Liver (tissue), 9 donors: Measurements from ENCODE around the gene HADHA. TPM values are rescaled to one million over a fixed set of nuclear protein-coding genes. Genes with fewer than 3 reads are reported as not detected.
"Not testable (repeated sequence)": the region's sequence is repeated elsewhere in the genome, so short reads cannot be mapped to it uniquely, and the experiment has no call there.

Source experiments
- DNase-seq: peaks from one replicate; pipeline ENCODE4 v3.0.0-alpha.2; 2017; ENCODE audit warnings: low spot score
- H3K27ac ChIP-seq, 2 donors: one replicate each; pipeline ENCODE4 v1.7.0; 2013; ENCODE audit warnings: inconsistent platforms in 2 of 2, low read length in 2 of 2, control low read depth in 1 of 2, low read depth in 1 of 2, mild to moderate bottlenecking in 1 of 2
- H3K27me3 ChIP-seq, 4 donors: one replicate each; pipeline versions ENCODE4 v1.6.1 to v1.7.0; 2013; ENCODE audit warnings: low read length in 3 of 4, inconsistent platforms in 1 of 4, mild to moderate bottlenecking in 1 of 4, moderate library complexity in 1 of 4; ENCODE audit not compliant: control insufficient read depth in 4 of 4, insufficient read depth in 4 of 4
- H3K36me3 ChIP-seq, 4 donors: one replicate each; pipeline versions ENCODE4 v1.6.1 to v1.7.0; 2013; ENCODE audit warnings: low read length in 3 of 4, mild to moderate bottlenecking in 3 of 4, low read depth in 1 of 4, moderate library complexity in 1 of 4; ENCODE audit not compliant: control insufficient read depth in 4 of 4, insufficient read depth in 3 of 4
- H3K4me1 ChIP-seq, 4 donors: one replicate each; pipeline versions ENCODE4 v1.6.1 to v1.7.0; 2013; ENCODE audit warnings: low read length in 3 of 4, mild to moderate bottlenecking in 3 of 4, moderate library complexity in 1 of 4; ENCODE audit not compliant: control insufficient read depth in 4 of 4, insufficient read depth in 4 of 4
- H3K4me3 ChIP-seq, 3 donors: one replicate each; pipeline versions ENCODE4 v1.6.1 to v1.7.0; 2013; ENCODE audit warnings: low read length in 3 of 3, control low read depth in 1 of 3, low read depth in 1 of 3, mild to moderate bottlenecking in 1 of 3
- H3K9ac ChIP-seq, 2 donors: one replicate each; pipeline ENCODE4 v1.7.0; 2013; ENCODE audit warnings: low read length in 2 of 2, mild to moderate bottlenecking in 2 of 2, moderate library complexity in 2 of 2, control low read depth in 1 of 2, low read depth in 1 of 2
- H3K9me3 ChIP-seq, 4 donors: one replicate each; pipeline versions ENCODE4 v1.6.1 to v1.7.0; 2013; ENCODE audit warnings: low read length in 3 of 4; ENCODE audit not compliant: control insufficient read depth in 4 of 4
- EGR1 ChIP-seq, 2 donors: IDR thresholded peaks; 2 replicates each; pipeline ENCODE4 v1.6.1; 2016 to 2018; ENCODE audit warnings: antibody characterized with exemption in 2 of 2, low read depth in 2 of 2
- FOXA1 ChIP-seq: IDR thresholded peaks from 2 replicates; pipeline ENCODE4 v1.6.1; 2016; ENCODE audit warnings: antibody characterized with exemption
- FOXA2 ChIP-seq: IDR thresholded peaks from 2 replicates; pipeline ENCODE4 v1.6.1; 2016; ENCODE audit warnings: antibody characterized with exemption
- GABPA ChIP-seq, 2 donors: IDR thresholded peaks in 1 of 2; conservative IDR thresholded peaks in 1 of 2; 2 replicates each; pipeline ENCODE4 v1.6.1; 2016; ENCODE audit warnings: antibody characterized with exemption in 2 of 2, mild to moderate bottlenecking in 1 of 2, moderate library complexity in 1 of 2
- HNF4A ChIP-seq, 2 donors: conservative IDR thresholded peaks; 2 replicates each; pipeline ENCODE4 v1.6.1; 2016; ENCODE audit warnings: antibody characterized with exemption in 2 of 2, mild to moderate bottlenecking in 2 of 2
- HNF4G ChIP-seq: IDR thresholded peaks from 2 replicates; pipeline ENCODE4 v1.6.1; 2016; ENCODE audit warnings: antibody characterized with exemption
- JUND ChIP-seq, 2 donors: IDR thresholded peaks; 2 replicates each; pipeline ENCODE4 v1.6.1; 2016; ENCODE audit warnings: antibody characterized with exemption in 2 of 2
- NR2F2 ChIP-seq: IDR thresholded peaks from 2 replicates; pipeline ENCODE4 v1.6.1; 2016; ENCODE audit warnings: antibody characterized with exemption
- RAD21 ChIP-seq, 2 donors: IDR thresholded peaks; 2 replicates each; pipeline ENCODE4 v1.6.1; 2016; ENCODE audit warnings: antibody characterized with exemption in 2 of 2, mild to moderate bottlenecking in 2 of 2
- RXRA ChIP-seq, 2 donors: IDR thresholded peaks; 2 replicates each; pipeline ENCODE4 v1.6.1; 2017 to 2018; ENCODE audit warnings: antibody characterized with exemption in 2 of 2, mild to moderate bottlenecking in 1 of 2
- SP1 ChIP-seq: IDR thresholded peaks from 2 replicates; pipeline ENCODE4 v1.6.1; 2018; ENCODE audit warnings: antibody characterized with exemption, mild to moderate bottlenecking
- YY1 ChIP-seq: IDR thresholded peaks from 2 replicates; pipeline ENCODE4 v1.6.1; 2016; ENCODE audit warnings: antibody characterized with exemption, mild to moderate bottlenecking
- WGBS: extraction: QIAGEN DNeasy Blood & Tissue Kit; methylation state at CpG from one replicate; pipeline ENCODE4 v1.1.7; 2013; 5-methylcytosine and 5-hydroxymethylcytosine counted together
- polyA plus RNA-seq, 2 donors: library from polyadenylated mRNA; stranded (reverse) in 1 of 2; unstranded in 1 of 2; fragments of 200-250 nt in 1 of 2; fragments of >200 nt in 1 of 2; fragmentation: Nextera tagmentation in 1 of 2; extraction: Ambion mirVana in 1 of 2; gene quantifications; one replicate each; pipeline versions ENCODE4 v1.2.1 to v1.2.3, GENCODE V29; 2013 to 2015
- total RNA-seq, 2 donors: library from RNA; depleted of rRNA; stranded (reverse); fragments of >200 nt; gene quantifications; one replicate each; pipeline ENCODE4 v1.2.3, GENCODE V29; 2014
- TF ChIP-seq, protein P1 (sequence below): IDR thresholded peaks from 2 replicates; pipeline ENCODE4 v1.6.1; 2016; ENCODE audit warnings: antibody characterized with exemption
- TF ChIP-seq, protein P2 (sequence below): IDR thresholded peaks from 2 replicates; pipeline ENCODE4 v1.6.1; 2016; ENCODE audit warnings: antibody characterized with exemption, mild to moderate bottlenecking
- TF ChIP-seq, protein P3 (sequence below): fragments of 150-350 bp; IDR thresholded peaks from 2 replicates; pipeline ENCODE4 v1.5.1; 2017; ENCODE audit warnings: improper control_type of control experiment, low read depth, low read length; ENCODE audit not compliant: missing input control
- TF ChIP-seq, protein P4 (sequence below): IDR thresholded peaks from 2 replicates; pipeline ENCODE4 v1.6.1; 2016; ENCODE audit warnings: antibody characterized with exemption
- donor health status: healthy.
- donor health status: healthy.
- donor health status: healthy.
- donor health status: healthy.
- donor health status: healthy.

HADHA gene
- total and polyA plus RNA-seq, 4 donors: 101 to 276 (median 159) TPM

DNA sequence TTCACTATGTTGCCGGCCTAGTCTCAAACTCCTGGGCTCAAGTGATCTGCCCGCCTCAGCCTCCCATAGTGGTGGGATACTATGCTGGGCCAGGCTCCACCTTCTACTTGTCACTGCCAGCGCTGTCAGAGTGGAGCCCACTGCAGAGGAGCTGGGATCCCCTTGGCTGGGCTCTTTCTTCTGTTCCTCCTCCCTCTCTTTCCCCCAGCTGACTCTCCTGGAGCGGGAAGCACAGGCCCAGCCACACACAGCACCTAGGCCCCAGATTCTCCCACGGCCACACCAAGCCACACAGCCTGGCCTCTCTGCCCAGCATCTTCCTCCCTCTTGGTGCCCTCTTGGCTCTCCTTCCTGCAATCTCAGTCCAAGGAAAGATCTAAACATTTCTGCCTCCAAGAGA is 75.2 kb downstream of the HADHA start:
- peaks cover 0 to 8% (median 5%) of the 10 kb centered on the region in 4 donors for H3K4me1 ChIP-seq
- H3K27me3 ChIP-seq: peaks cover 0 to under 1% (median 0%) of the 10 kb centered on the region in 4 donors
- TF ChIP-seq FOXA1: no peak
- no peak for TF ChIP-seq YY1
- no peak for TF ChIP-seq RAD21 (IDR thresholded peaks at IDR 0.05)
- no peak overlapping the region for H3K4me3 ChIP-seq
- no peak overlapping the region for H3K9ac ChIP-seq
- 97% methylated on average over 5 of the region's 5 CpGs for WGBS
- no peak for DNase-seq
- H3K36me3 ChIP-seq: no peaks in the 10 kb centered on the region
- no peak overlapping the region for H3K27ac ChIP-seq
- no peaks in the 10 kb centered on the region for H3K9me3 ChIP-seq

DNA sequence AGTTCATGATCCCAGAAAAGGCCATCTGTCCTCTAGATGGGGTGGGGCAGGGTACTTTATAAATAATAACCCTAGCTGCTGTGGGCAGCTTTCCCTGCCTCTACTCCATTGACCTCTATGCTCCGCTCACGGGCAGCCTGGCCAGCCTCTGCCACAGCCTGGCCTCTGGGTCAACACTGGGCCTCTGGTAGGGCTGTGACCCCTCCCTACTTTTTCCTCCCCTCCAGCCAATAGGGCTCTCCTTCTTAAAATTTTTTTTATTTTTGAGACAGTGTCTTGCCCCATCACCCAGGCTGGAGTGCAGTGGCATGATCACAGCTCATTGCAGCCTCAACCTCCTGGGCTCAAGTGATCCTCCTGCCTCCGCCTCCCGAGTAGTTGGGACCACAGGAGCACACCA is 75.6 kb downstream of the HADHA start:
- no peak for DNase-seq
- no peaks in the 10 kb centered on the region for H3K9me3 ChIP-seq
- TF ChIP-seq, protein P1, sequence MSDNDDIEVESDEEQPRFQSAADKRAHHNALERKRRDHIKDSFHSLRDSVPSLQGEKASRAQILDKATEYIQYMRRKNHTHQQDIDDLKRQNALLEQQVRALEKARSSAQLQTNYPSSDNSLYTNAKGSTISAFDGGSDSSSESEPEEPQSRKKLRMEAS: no peak
- TF ChIP-seq FOXA2 (no peak), RXRA (IDR thresholded peaks at IDR 0.05) (no peak)
- TF ChIP-seq, protein P2, sequence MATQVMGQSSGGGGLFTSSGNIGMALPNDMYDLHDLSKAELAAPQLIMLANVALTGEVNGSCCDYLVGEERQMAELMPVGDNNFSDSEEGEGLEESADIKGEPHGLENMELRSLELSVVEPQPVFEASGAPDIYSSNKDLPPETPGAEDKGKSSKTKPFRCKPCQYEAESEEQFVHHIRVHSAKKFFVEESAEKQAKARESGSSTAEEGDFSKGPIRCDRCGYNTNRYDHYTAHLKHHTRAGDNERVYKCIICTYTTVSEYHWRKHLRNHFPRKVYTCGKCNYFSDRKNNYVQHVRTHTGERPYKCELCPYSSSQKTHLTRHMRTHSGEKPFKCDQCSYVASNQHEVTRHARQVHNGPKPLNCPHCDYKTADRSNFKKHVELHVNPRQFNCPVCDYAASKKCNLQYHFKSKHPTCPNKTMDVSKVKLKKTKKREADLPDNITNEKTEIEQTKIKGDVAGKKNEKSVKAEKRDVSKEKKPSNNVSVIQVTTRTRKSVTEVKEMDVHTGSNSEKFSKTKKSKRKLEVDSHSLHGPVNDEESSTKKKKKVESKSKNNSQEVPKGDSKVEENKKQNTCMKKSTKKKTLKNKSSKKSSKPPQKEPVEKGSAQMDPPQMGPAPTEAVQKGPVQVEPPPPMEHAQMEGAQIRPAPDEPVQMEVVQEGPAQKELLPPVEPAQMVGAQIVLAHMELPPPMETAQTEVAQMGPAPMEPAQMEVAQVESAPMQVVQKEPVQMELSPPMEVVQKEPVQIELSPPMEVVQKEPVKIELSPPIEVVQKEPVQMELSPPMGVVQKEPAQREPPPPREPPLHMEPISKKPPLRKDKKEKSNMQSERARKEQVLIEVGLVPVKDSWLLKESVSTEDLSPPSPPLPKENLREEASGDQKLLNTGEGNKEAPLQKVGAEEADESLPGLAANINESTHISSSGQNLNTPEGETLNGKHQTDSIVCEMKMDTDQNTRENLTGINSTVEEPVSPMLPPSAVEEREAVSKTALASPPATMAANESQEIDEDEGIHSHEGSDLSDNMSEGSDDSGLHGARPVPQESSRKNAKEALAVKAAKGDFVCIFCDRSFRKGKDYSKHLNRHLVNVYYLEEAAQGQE: no peak
- H3K27me3 ChIP-seq: no peaks in the 10 kb centered on the region
- 92% methylated on average over 4 of the region's 4 CpGs for WGBS
- H3K4me1 ChIP-seq: peaks cover 0 to 8% (median 5%) of the 10 kb centered on the region in 4 donors
- no peaks in the 10 kb centered on the region for H3K36me3 ChIP-seq
- H3K9ac ChIP-seq: no peak overlapping the region
- no peak overlapping the region for H3K4me3 ChIP-seq
- no peak overlapping the region for H3K27ac ChIP-seq

DNA sequence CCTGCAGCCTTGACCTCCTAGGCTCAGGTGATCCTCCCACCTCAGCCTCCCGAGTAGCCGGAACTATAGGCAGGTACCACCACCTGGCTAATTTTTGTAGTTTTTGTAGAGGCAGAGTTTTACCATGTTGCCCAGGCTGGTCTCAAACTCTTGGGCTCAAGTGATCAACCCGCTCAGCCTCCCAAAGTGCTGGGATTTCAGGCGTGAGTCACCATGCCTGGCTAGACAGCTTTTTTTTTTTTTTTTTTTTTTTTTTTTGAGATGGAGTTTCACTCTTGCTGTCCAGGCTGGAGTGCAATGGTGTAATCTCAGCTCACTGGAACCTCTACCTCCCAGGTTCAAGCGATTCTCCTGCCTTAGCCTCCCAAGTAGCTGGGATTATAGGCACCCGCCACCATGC is 77.9 kb downstream of the HADHA start:
- H3K9ac ChIP-seq, H3K36me3 ChIP-seq, H3K27me3 ChIP-seq, H3K9me3 ChIP-seq, H3K4me3 ChIP-seq, DNase-seq, H3K27ac ChIP-seq, H3K4me1 ChIP-seq: not testable (repeated sequence)
- 93% methylated on average over 6 of the region's 6 CpGs for WGBS

DNA sequence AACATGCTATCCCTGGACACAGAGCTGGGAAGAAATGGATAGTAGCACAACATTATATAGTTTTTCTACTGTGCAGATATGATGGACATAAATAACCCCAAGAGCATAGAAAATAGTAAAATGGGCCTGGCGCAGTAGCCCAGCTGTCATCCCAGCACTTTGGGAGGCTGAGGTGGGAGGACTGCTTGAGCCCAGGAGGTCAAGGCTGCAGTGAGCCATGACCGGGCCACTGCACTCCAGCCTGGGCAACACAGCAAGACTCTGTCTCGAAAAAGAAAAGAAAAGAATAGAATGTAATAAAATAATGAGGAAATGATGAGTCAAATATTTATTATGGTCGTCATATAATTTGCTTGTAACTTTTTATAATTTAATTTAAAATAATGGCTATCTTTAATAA is 79.0 kb downstream of the HADHA start:
- Histone ChIP-seq H3K9me3 (no peaks in the 10 kb centered on the region), H3K9ac (no peak overlapping the region), H3K4me3 (no peak overlapping the region), H3K27me3 (no peaks in the 10 kb centered on the region), H3K36me3 (no peaks in the 10 kb centered on the region), H3K27ac (no peak overlapping the region), H3K4me1 (peaks cover 0 to 2% (median 0%) of the 10 kb centered on the region in 4 donors)
- WGBS: 95% methylated on average over 4 of the region's 4 CpGs
- DNase-seq: no peak
- TF ChIP-seq FOXA1 (no peak), NR2F2 (no peak), GABPA (IDR thresholded peaks at IDR 0.05 in 1 of 2, conservative IDR thresholded peaks at IDR 0.05 in 1 of 2) (no peak), HNF4A (conservative IDR thresholded peaks at IDR 0.05) (no peak), HNF4G (no peak), SP1 (no peak), EGR1 (IDR thresholded peaks at IDR 0.05; ENCODE audit: low read depth in 2 of 2) (no peak), FOXA2 (no peak), RXRA (IDR thresholded peaks at IDR 0.05) (no peak), JUND (IDR thresholded peaks at IDR 0.05) (no peak)
- TF ChIP-seq, protein P3, sequence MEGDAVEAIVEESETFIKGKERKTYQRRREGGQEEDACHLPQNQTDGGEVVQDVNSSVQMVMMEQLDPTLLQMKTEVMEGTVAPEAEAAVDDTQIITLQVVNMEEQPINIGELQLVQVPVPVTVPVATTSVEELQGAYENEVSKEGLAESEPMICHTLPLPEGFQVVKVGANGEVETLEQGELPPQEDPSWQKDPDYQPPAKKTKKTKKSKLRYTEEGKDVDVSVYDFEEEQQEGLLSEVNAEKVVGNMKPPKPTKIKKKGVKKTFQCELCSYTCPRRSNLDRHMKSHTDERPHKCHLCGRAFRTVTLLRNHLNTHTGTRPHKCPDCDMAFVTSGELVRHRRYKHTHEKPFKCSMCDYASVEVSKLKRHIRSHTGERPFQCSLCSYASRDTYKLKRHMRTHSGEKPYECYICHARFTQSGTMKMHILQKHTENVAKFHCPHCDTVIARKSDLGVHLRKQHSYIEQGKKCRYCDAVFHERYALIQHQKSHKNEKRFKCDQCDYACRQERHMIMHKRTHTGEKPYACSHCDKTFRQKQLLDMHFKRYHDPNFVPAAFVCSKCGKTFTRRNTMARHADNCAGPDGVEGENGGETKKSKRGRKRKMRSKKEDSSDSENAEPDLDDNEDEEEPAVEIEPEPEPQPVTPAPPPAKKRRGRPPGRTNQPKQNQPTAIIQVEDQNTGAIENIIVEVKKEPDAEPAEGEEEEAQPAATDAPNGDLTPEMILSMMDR: no peak
- TF ChIP-seq, protein P1: no peak
- TF ChIP-seq, protein P4, sequence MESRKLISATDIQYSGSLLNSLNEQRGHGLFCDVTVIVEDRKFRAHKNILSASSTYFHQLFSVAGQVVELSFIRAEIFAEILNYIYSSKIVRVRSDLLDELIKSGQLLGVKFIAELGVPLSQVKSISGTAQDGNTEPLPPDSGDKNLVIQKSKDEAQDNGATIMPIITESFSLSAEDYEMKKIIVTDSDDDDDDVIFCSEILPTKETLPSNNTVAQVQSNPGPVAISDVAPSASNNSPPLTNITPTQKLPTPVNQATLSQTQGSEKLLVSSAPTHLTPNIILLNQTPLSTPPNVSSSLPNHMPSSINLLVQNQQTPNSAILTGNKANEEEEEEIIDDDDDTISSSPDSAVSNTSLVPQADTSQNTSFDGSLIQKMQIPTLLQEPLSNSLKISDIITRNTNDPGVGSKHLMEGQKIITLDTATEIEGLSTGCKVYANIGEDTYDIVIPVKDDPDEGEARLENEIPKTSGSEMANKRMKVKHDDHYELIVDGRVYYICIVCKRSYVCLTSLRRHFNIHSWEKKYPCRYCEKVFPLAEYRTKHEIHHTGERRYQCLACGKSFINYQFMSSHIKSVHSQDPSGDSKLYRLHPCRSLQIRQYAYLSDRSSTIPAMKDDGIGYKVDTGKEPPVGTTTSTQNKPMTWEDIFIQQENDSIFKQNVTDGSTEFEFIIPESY: no peak
